SU-DHL-6 (cell line): ENCODE measurements around the gene BAD.
A peak's percentile ranks its signal among the peaks of the same experiment; 100 is the strongest.

Experiments used
- H2AFZ ChIP-seq: fragments of 200-600 bp; sonication (generic); 2 replicates; pipeline ENCODE4 v1.6.1; 2014; ENCODE audit warnings: low read depth, mild to moderate bottlenecking, moderate library complexity, mixed read lengths, antibody characterized with exemption, low read length; ENCODE audit not compliant: severe bottlenecking
- H3F3A ChIP-seq: fragments of 200-600 bp; shearing (Covaris generic); 2 replicates; pipeline ENCODE4 v1.6.0; 2016; ENCODE audit warnings: antibody characterized with exemption, mild to moderate bottlenecking; ENCODE audit not compliant: insufficient read depth
- H3K27ac ChIP-seq: fragments of 200-600 bp; sonication (generic); 2 replicates; pipeline ENCODE4 v1.5.1; 2016; ENCODE audit warnings: low read depth, mild to moderate bottlenecking, low read length, moderate library complexity, mixed read lengths
- H3K27me3 ChIP-seq: fragments of 200-600 bp; sonication (generic), shearing (Covaris generic); 2 replicates; pipeline ENCODE4 v1.6.0; 2014; ENCODE audit warnings: mild to moderate bottlenecking, low read length
- H3K36me3 ChIP-seq: fragments of 200-600 bp; sonication (generic); 2 replicates; pipeline ENCODE4 v1.6.1; 2014; ENCODE audit warnings: mild to moderate bottlenecking, low read length, mixed read lengths
- H3K4me2 ChIP-seq: fragments of 300-600, 200-600 bp; shearing (Covaris generic), sonication (generic); 2 replicates; pipeline ENCODE4 v1.6.0; 2014; ENCODE audit warnings: low read length, low read depth, mild to moderate bottlenecking; ENCODE audit not compliant: poor library complexity, severe bottlenecking
- H3K4me3 ChIP-seq: fragments of 200-600 bp; sonication (generic); 2 replicates; pipeline ENCODE4 v1.5.1; 2014; ENCODE audit warnings: antibody characterized with exemption, low read length, mild to moderate bottlenecking, mixed read lengths; ENCODE audit not compliant: insufficient read depth, poor library complexity, severe bottlenecking
- H3K79me2 ChIP-seq: fragments of 200-600 bp; sonication (generic); 2 replicates; pipeline ENCODE4 v1.6.1; 2014; ENCODE audit warnings: mild to moderate bottlenecking, low read length, moderate library complexity; ENCODE audit not compliant: insufficient read depth
- H3K9ac ChIP-seq: fragments of 200-600 bp; sonication (generic); 2 replicates; pipeline ENCODE4 v1.7.0; 2014; ENCODE audit warnings: mild to moderate bottlenecking, low read length
- H3K9me2 ChIP-seq: fragments of 200-600 bp; sonication (generic); replicated peaks from 2 replicates; pipeline ENCODE4 v1.6.1; 2014; ENCODE audit warnings: low read length; ENCODE audit not compliant: insufficient read depth
- H3K9me3 ChIP-seq: fragments of 200-600 bp; sonication (generic); 2 replicates; pipeline ENCODE4 v1.6.1; 2014; ENCODE audit warnings: low read length, mixed read lengths; ENCODE audit not compliant: insufficient read depth
- H4K20me1 ChIP-seq: fragments of 200-600 bp; sonication (generic); 2 replicates; pipeline ENCODE4 v1.6.1; 2014; ENCODE audit warnings: low read depth, mild to moderate bottlenecking, antibody characterized with exemption, low read length, moderate library complexity, mixed read lengths
- EZH2phosphoT487 ChIP-seq: fragments of 200-600 bp; sonication (generic), shearing (Covaris generic); conservative IDR thresholded peaks from 2 replicates; pipeline ENCODE4 v1.6.1; 2018; ENCODE audit warnings: mild to moderate bottlenecking, antibody characterized with exemption, low read length, moderate library complexity, mixed read lengths
- TF ChIP-seq, protein P1 (sequence below): fragments of 200-600 bp; sonication (generic); IDR thresholded peaks from one replicate; pipeline ENCODE4 v1.5.1; 2017; ENCODE audit warnings: antibody characterized with exemption, mild to moderate bottlenecking, low read length, moderate library complexity; ENCODE audit not compliant: insufficient read depth, poor library complexity, severe bottlenecking

Gene BAD

GRCh38 chr11:64252003-64252872, 32.2 kb downstream of the BAD start:
- Histone ChIP-seq H2AFZ (peak overlapping the region; percentile 86), H3K9me2 (no peaks in the 10 kb centered on the region), H3K79me2 (peaks cover 9% of the 10 kb centered on the region; the same call in 1 of the 2 replicates), H3K27me3 (no peaks in the 10 kb centered on the region), H3K4me3 (peak overlapping the region; percentile 88), H3K27ac (peak overlapping the region; percentile 21), H3K4me2 (peak overlapping the region; percentile 97), H3K9me3 (no peaks in the 10 kb centered on the region), H3K9ac (peak overlapping the region; percentile 84), H3K36me3 (no peaks in the 10 kb centered on the region), H4K20me1 (no peaks in the 10 kb centered on the region), H3F3A (peaks cover 11% of the 10 kb centered on the region; the same call in 1 of the 2 replicates)
- no peak for TF ChIP-seq EZH2phosphoT487
- TF ChIP-seq, protein P1, sequence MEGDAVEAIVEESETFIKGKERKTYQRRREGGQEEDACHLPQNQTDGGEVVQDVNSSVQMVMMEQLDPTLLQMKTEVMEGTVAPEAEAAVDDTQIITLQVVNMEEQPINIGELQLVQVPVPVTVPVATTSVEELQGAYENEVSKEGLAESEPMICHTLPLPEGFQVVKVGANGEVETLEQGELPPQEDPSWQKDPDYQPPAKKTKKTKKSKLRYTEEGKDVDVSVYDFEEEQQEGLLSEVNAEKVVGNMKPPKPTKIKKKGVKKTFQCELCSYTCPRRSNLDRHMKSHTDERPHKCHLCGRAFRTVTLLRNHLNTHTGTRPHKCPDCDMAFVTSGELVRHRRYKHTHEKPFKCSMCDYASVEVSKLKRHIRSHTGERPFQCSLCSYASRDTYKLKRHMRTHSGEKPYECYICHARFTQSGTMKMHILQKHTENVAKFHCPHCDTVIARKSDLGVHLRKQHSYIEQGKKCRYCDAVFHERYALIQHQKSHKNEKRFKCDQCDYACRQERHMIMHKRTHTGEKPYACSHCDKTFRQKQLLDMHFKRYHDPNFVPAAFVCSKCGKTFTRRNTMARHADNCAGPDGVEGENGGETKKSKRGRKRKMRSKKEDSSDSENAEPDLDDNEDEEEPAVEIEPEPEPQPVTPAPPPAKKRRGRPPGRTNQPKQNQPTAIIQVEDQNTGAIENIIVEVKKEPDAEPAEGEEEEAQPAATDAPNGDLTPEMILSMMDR: peak; percentile 38

- peaks cover 9% of the 10 kb centered on the region; the same call in 1 of the 2 replicates for H3K79me2 ChIP-seq
- H3K36me3 ChIP-seq: no peaks in the 10 kb centered on the region
- H3K9me3 ChIP-seq: no peaks in the 10 kb centered on the region
- no peak for TF ChIP-seq EZH2phosphoT487
- TF ChIP-seq, protein P1: no peak
- H4K20me1 ChIP-seq: no peaks in the 10 kb centered on the region
- peak overlapping the region; percentile 97 for H3K4me2 ChIP-seq
- peaks cover 14% of the 10 kb centered on the region; the same call in 1 of the 2 replicates for H3F3A ChIP-seq
- H3K4me3 ChIP-seq: peak overlapping the region; percentile 88
- H3K27me3 ChIP-seq: no peaks in the 10 kb centered on the region
- peak overlapping the region; percentile 84 for H3K9ac ChIP-seq
- peak overlapping the region; percentile 86 for H2AFZ ChIP-seq
- no peaks in the 10 kb centered on the region for H3K9me2 ChIP-seq
- peak overlapping the region; percentile 21; the same call in 1 of the 2 replicates for H3K27ac ChIP-seq
These were observed 32.8 kb downstream of the BAD start for GRCh38 chr11:64251753-64252002.

DNA sequence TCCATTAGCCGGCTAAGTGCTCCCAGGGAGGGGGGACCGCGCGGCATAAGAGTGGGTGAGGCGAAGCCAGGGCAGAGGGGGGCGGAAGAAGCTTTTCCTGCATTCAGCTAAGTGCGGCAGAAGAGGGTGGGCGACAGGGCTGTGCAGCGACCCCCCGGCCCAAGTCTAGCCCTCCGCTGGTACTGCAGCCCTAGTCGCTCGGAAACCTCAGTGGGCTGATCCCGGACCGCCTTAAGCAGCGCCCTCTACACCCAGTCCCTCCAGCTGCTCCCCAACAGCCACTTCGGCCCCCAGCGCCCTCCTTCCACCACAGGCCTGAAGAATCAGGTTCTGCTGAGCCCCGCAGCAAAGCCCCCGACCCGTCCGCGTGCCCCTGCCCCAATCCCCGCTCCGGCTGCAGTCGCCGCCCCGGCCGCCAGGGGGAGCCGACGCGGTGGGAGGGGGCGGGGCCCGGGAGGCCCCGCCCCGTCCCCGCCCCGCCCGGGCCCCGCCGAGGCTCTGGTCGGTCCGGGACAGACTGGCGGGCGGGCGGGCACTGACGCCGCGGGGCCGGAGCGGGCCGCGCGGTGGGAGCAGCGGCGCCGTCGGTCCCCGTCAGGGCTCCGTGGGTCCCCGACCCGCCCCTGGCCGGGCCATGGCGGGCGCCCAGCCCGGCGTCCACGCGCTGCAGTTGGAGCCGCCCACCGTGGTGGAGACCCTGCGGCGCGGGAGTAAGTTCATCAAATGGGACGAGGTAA, 33.3 kb downstream of the BAD start, which contains the start of gene PLCB3:
TSS of gene PLCB3 (plus strand) at position 515 of the 737 bp plus-strand sequence. CDS start at position 635, 120 bp downstream.
- Histone ChIP-seq H4K20me1 (no peaks in the 10 kb centered on the region), H3K36me3 (no peaks in the 10 kb centered on the region), H3K9me3 (no peaks in the 10 kb centered on the region), H3K27me3 (no peaks in the 10 kb centered on the region), H3K9ac (peak within 1 kb of the TSS; percentile 84), H3K79me2 (peaks cover 9% of the 10 kb centered on the region; the same call in 1 of the 2 replicates), H3K27ac (peak within 1 kb of the TSS; percentile 21), H3K4me2 (peak within 1 kb of the TSS; percentile 97), H2AFZ (peak within 1 kb of the TSS; percentile 86), H3F3A (peaks cover 14% of the 10 kb centered on the region; the same call in 1 of the 2 replicates), H3K4me3 (peak within 1 kb of the TSS; percentile 88), H3K9me2 (no peaks in the 10 kb centered on the region)
- TF ChIP-seq, protein P1: peak; percentile 59
- TF ChIP-seq EZH2phosphoT487: no peak
